Esophagus muscularis mucosa (tissue), 3 donors: Measurements from ENCODE around the gene FYCO1.

Source experiments
- CTCF ChIP-seq, 3 experiments: fragments of 200-600 bp in 2 of 3; fragments of 450-650 bp in 1 of 3; sonication (generic) in 2 of 3; IDR thresholded peaks; one replicate each; pipeline ENCODE4 v1.5.1; 2017 to 2019; ENCODE audit warnings: antibody characterized with exemption in 3 of 3, mild to moderate bottlenecking in 2 of 3, moderate library complexity in 1 of 3
- POLR2A ChIP-seq: fragments of 450-650 bp; IDR thresholded peaks from one replicate; pipeline ENCODE4 v1.6.1; 2017; ENCODE audit warnings: antibody characterized with exemption, moderate library complexity, mild to moderate bottlenecking, low read depth
- POLR2AphosphoS5 ChIP-seq, 2 donors: sonication (generic); formaldehyde crosslinking; IDR thresholded peaks; one replicate each; pipeline ENCODE4 v1.6.1; 2017; ENCODE audit warnings: antibody characterized with exemption in 2 of 2

GRCh38 chr3:45992133-45992729 lies 3.4 kb downstream of the FYCO1 start:
- TF ChIP-seq CTCF (IDR thresholded peaks at IDR 0.05) (no peak), POLR2A (no peak), POLR2AphosphoS5 (IDR thresholded peaks at IDR 0.05) (peak in 1 of 2 donors; percentile 28)
